ENCODE results near the gene ICE1. TPM values are rescaled to one million over a fixed set of nuclear protein-coding genes. Genes with fewer than 3 reads are reported as not detected.
"Not testable (repeated sequence)": the region's sequence is repeated elsewhere in the genome, so short reads cannot be mapped to it uniquely, and the experiment has no call there.

The ICE1 gene
- total RNA-seq, 1 donor from 2014 or later: 13.5 TPM

DNA sequence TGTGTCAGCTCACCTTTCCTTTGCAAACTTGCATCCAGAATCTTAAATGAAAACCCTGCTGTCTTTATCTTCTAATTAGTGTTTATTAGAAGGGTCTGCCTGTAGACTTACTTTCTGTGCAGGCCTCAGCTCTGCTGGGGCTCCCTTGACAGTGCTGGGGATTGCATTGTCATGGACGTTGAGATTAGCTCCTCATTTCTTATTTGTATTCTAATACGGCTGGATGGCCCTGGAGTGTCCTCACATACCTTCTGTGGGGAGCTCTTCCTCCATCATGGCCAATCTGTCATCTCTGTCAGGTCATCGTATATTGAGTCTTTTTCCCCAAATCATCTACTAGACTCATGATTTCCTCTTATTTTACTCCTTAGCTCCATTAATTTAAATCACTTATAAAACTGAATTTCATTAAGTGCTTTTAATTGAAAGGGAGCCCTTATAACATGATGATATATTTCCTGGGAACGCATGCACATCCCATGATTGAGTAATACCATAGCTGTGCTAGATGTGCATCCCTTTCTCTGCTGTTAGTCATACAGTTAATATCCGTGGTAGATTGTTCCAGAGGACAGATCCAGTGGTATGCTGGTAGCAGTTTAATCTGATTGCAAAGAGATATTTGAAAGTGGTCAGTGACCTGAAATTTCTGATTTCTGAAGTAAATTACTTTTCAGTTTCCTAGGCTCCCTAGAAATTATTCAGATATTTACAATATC, 61.6 kb downstream of the ICE1 start:
- Histone ChIP-seq H3K27ac (no peak overlapping the region), H3K36me3 (peaks cover 14 to 27% of the 10 kb centered on the region in 2 donors), H3K4me1 (no peaks in the 10 kb centered on the region), H3K4me3 (no peak overlapping the region), H3K27me3 (no peaks in the 10 kb centered on the region), H3K9me3 (no peaks in the 10 kb centered on the region)
- intact Hi-C loops (cut with DNase I): no loop called here
- TF ChIP-seq, protein P1, sequence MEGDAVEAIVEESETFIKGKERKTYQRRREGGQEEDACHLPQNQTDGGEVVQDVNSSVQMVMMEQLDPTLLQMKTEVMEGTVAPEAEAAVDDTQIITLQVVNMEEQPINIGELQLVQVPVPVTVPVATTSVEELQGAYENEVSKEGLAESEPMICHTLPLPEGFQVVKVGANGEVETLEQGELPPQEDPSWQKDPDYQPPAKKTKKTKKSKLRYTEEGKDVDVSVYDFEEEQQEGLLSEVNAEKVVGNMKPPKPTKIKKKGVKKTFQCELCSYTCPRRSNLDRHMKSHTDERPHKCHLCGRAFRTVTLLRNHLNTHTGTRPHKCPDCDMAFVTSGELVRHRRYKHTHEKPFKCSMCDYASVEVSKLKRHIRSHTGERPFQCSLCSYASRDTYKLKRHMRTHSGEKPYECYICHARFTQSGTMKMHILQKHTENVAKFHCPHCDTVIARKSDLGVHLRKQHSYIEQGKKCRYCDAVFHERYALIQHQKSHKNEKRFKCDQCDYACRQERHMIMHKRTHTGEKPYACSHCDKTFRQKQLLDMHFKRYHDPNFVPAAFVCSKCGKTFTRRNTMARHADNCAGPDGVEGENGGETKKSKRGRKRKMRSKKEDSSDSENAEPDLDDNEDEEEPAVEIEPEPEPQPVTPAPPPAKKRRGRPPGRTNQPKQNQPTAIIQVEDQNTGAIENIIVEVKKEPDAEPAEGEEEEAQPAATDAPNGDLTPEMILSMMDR (IDR thresholded peaks at IDR 0.05): no peak
- no peak for DNase-seq (ENCODE audit: low spot score in 2 of 2)

DNA sequence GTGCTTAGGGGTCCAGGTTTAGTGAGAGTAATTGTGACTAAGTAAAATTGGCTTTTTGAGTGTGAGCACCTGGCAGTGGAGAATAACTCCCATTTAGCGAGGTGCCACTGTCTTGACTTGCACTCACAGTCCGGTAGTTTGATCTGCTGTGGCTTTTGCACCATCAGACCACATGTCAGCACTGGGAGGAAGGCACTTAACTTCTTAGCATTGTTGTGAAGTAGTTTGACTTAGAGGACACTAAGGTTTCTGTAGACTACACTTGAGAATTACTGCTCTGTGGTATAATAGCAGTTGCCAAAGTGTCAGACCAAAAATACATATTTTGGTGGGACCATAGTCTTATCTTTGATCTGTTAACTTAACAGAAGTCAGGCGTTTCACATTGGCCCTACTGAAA, 63.6 kb downstream of the ICE1 start:
- no peaks in the 10 kb centered on the region for H3K9me3 ChIP-seq
- H3K36me3 ChIP-seq: peaks cover 15 to 39% of the 10 kb centered on the region in 2 donors
- no peaks in the 10 kb centered on the region for H3K27me3 ChIP-seq
- intact Hi-C loops (cut with DNase I): no loop called here
- H3K4me3 ChIP-seq: no peak overlapping the region
- H3K4me1 ChIP-seq: no peaks in the 10 kb centered on the region
- TF ChIP-seq, protein P1 (IDR thresholded peaks at IDR 0.05): no peak
- H3K27ac ChIP-seq: no peak overlapping the region
- DNase-seq (ENCODE audit: low spot score in 2 of 2): no peak

DNA sequence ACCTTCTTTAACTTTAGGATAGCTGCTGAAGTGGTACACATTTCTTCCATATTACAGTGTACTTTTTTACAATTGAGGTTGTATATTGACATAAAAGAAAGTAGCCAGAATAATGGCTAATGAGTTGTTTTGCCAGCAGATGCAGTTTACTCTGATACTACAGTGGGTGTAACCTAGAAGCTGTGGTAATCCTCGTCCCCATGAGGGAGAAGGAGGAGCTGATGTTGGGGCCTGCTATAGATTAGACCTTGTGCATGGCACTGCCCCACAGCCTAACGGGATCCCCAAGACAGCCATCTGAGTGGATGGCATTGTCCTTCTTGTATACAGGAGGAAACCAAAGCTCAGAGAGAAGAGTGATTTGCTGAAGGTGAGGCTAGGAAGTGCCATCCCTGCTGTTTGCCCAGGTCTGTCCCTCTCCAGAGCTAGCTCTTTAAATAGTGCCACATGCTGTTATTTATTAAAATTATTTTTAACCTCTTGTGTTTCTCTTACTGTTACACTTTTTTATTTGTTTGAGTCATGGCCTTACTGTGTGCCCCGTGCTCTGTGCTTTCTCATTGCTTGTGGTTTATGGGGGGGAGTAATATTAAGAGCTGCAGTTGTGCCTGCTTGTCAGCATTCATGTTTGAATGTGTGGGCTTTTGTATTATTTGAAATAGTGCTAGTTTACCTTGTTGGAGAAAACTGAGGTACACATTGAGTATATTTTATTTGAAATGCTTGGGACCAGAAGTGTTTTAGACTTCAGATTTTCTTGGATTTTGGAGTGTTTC, 65.3 kb downstream of the ICE1 start:
- H3K4me3 ChIP-seq: no peak overlapping the region
- DNase-seq (ENCODE audit: low spot score in 2 of 2): no peak
- H3K36me3 ChIP-seq: peaks cover 15 to 39% of the 10 kb centered on the region in 2 donors
- H3K27me3 ChIP-seq: no peaks in the 10 kb centered on the region
- no peaks in the 10 kb centered on the region for H3K9me3 ChIP-seq
- TF ChIP-seq, protein P1 (IDR thresholded peaks at IDR 0.05): no peak
- no peak overlapping the region for H3K27ac ChIP-seq
- intact Hi-C loops (cut with DNase I): no loop called here
- no peaks in the 10 kb centered on the region for H3K4me1 ChIP-seq

DNA sequence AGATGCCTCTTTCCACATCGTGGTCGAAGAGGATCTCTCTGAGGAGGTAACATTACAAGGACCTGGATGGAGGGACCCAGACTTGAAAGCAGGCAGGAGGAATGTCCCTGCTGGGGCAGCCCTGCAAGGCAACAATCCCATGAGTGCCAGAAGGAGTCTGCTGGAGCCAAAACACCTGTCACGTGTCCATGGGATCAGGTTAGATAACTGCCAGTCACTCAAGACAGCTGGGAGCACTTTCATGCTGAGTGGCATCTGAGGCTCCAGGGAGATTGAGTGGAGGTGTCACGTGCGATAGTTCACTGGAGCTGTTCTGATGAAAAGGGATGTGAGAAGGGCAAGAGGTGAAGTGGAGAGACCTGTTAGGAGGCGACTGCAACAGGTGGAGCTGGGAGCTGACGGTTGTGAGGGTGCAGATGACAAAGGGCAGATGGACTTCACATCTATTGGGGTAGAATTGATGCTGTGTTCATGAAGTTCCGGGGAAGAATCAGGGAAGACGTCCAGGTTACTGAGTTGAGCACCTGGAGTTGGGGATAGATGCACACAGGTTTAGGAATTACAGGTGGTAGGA, 68.4 kb downstream of the ICE1 start:
- Histone ChIP-seq H3K36me3 (peaks cover 6 to 28% of the 10 kb centered on the region in 2 donors), H3K27me3 (no peaks in the 10 kb centered on the region), H3K4me3 (no peak overlapping the region), H3K27ac (no peak overlapping the region), H3K9me3 (no peaks in the 10 kb centered on the region), H3K4me1 (no peaks in the 10 kb centered on the region)
- intact Hi-C loops (cut with DNase I): loop anchor here (5.0 to 10.0 kb wide), 6 partner anchors 394 to 1254 kb away; partner anchors contain the start of genes MED10 and TENT4A
- no peak for DNase-seq (ENCODE audit: low spot score in 2 of 2)
- TF ChIP-seq, protein P1 (IDR thresholded peaks at IDR 0.05): no peak

DNA sequence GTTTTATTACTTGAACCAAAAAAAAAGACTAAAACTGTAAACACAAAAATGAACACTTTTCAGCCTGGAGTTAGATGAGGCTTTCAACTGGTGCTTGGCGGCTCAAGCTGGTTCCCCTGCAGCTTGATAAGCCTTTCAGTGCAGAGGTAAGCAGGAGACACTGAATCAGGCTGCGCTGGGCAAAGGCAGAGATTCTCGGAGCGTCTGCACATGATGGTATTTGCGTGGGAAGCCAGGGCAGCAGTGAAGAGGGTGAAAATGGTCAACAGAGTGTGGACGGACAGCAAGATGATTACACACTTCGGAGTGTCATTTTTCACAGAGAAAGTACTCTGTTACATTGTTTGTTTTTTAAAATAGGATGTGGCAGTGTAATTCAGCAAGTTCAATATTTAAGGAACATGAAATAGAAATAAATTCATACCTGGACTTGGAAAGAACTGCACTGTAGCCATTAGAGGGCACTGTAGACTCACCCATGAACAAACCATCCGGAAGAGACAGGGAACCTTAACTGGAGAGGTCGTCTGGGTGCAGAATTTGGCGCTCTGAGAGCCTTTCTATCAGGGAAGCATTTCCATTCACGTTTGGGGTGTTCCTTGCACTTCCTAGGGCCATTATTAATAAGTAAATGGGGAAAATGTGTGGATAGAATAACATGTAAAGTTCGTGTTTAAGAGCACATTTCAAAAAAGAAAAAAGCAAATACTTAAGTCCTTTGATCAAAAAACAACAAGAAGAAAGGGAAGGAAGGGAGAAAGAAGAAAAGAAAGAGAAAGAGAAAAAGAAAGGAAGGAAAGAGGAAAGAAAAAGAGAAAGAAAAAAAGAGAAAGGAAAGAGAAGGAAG, 69.8 kb downstream of the ICE1 start:
- Histone ChIP-seq H3K27ac (no peak overlapping the region), H3K9me3 (no peaks in the 10 kb centered on the region), H3K4me3 (no peak overlapping the region), H3K4me1 (no peaks in the 10 kb centered on the region), H3K36me3 (peaks cover 6 to 15% of the 10 kb centered on the region in 2 donors), H3K27me3 (no peaks in the 10 kb centered on the region)
- TF ChIP-seq, protein P1 (IDR thresholded peaks at IDR 0.05): peak in 2 of 3 experiments; percentile 65 to 82
- no peak for DNase-seq (ENCODE audit: low spot score in 2 of 2)
- intact Hi-C loops (cut with DNase I): loop anchor here (5.0 to 10.0 kb wide), 6 partner anchors 392 to 1252 kb away; partner anchors contain the start of genes MED10 and TENT4A

DNA sequence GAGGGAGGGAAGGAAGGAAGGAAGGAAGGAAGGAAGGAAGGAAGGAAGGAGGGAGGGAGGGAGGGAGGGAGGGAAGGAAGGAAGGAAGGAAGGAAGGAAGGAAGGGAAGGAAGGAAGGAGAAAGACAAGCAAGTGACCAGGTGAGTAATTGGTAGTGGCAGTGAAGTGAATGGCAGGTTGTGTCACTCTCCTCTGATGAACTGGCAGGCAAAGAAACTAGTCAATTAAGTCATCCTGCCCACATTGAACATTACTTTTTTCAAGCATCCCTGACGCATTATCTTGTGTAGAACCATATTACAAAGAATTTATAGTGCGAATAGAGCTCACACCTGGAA, 70.4 kb downstream of the ICE1 start:
- intact Hi-C loops (cut with DNase I): loop anchor here (5.0 to 10.0 kb wide), 6 partner anchors 392 to 1252 kb away; partner anchors contain the start of genes MED10 and TENT4A
- H3K27me3 ChIP-seq; H3K4me3 ChIP-seq; H3K27ac ChIP-seq; H3K4me1 ChIP-seq; H3K9me3 ChIP-seq; DNase-seq (ENCODE audit: low spot score in 2 of 2): not testable (repeated sequence)
- H3K36me3 ChIP-seq: peaks cover 3 to 15% of the 10 kb centered on the region in 2 donors
